Naive thymus-derived CD4-positive, alpha-beta T cell (primary cell): ENCODE data around the gene ZMYND19. TPM values are rescaled to one million over a fixed set of nuclear protein-coding genes. Genes with fewer than 3 reads are reported as not detected.
A peak's percentile ranks its signal among the peaks of the same experiment; 100 is the strongest.

Experiments used
- ATAC-seq: fragments of 150-1000 bp; cut with Tn5 transposase; 2 replicates; pipeline ENCODE4 v1.10.0; 2021; ENCODE audit warnings: mild to moderate bottlenecking, moderate library complexity
- CTCF ChIA-PET: fragments of 350-600 bp; sonication (Branson Sonifier 250); formaldehyde crosslinking; loops from one replicate; lab custom pipeline; 2021; ENCODE audit warnings: antibody characterized with exemption; lab: Charles Lee
- POLR2A ChIA-PET: fragments of 350-600 bp; sonication (Branson Sonifier 250); formaldehyde crosslinking; loops from one replicate; lab custom pipeline; 2021; ENCODE audit warnings: antibody characterized with exemption, inconsistent platforms; lab: Charles Lee
- DNase-seq, 9 donors: peaks; one replicate each; pipeline versions ENCODE4 v3.0.0 to v3.0.0-alpha.2; 2020 to 2022; ENCODE audit warnings: mixed read lengths in 1 of 9
- H3K27ac ChIP-seq: one replicate; pipeline ENCODE4 v1.7.0; 2013; ENCODE audit warnings: mild to moderate bottlenecking, low read depth, low read length, moderate library complexity
- H3K27me3 ChIP-seq, 2 donors: one replicate each; pipeline ENCODE4 v1.7.0; 2013; ENCODE audit warnings: low read length in 2 of 2, mild to moderate bottlenecking in 2 of 2, moderate library complexity in 2 of 2; ENCODE audit not compliant: control insufficient read depth in 2 of 2, insufficient read depth in 2 of 2
- H3K36me3 ChIP-seq, 3 experiments: 1 replicate in 2 of 3; 2 replicates in 1 of 3; pipeline ENCODE4 v1.7.0; 2013; ENCODE audit warnings: low read length in 3 of 3, mild to moderate bottlenecking in 3 of 3, moderate library complexity in 1 of 3; ENCODE audit not compliant: insufficient read depth in 3 of 3, control insufficient read depth in 2 of 3
- H3K4me1 ChIP-seq, 2 donors: one replicate each; pipeline ENCODE4 v1.7.0; 2013; ENCODE audit warnings: low read length in 2 of 2, mild to moderate bottlenecking in 2 of 2, moderate library complexity in 1 of 2; ENCODE audit not compliant: control insufficient read depth in 2 of 2, insufficient read depth in 2 of 2
- H3K4me3 ChIP-seq: 2 replicates; pipeline ENCODE4 v1.7.0; 2013; ENCODE audit warnings: mild to moderate bottlenecking, low read length
- H3K9me3 ChIP-seq, 3 experiments: 1 replicate in 2 of 3; 2 replicates in 1 of 3; pipeline ENCODE4 v1.7.0; 2013; ENCODE audit warnings: low read length in 3 of 3; ENCODE audit not compliant: control insufficient read depth in 2 of 3
- H3K27ac Mint-ChIP-seq, 9 donors: one replicate each; pipeline ENCODE4 v1.8.0; 2020 to 2022; ENCODE audit warnings: mixed read lengths in 9 of 9, mild to moderate bottlenecking in 8 of 9, moderate library complexity in 5 of 9, inconsistent platforms in 2 of 9
- H3K27me3 Mint-ChIP-seq, 5 donors: one replicate each; pipeline ENCODE4 v1.8.0; 2021 to 2022; ENCODE audit warnings: mixed read lengths in 5 of 5, mild to moderate bottlenecking in 1 of 5
- H3K36me3 Mint-ChIP-seq, 5 donors: one replicate each; pipeline ENCODE4 v1.8.0; 2020 to 2022; ENCODE audit warnings: mixed read lengths in 5 of 5, mild to moderate bottlenecking in 3 of 5, inconsistent platforms in 1 of 5
- H3K4me1 Mint-ChIP-seq, 7 donors: one replicate each; pipeline ENCODE4 v1.8.0; 2020 to 2022; ENCODE audit warnings: mixed read lengths in 7 of 7, mild to moderate bottlenecking in 3 of 7, inconsistent platforms in 1 of 7
- H3K4me3 Mint-ChIP-seq, 10 donors: one replicate each; pipeline ENCODE4 v1.8.0; 2020 to 2022; ENCODE audit warnings: mild to moderate bottlenecking in 10 of 10, mixed read lengths in 10 of 10, moderate library complexity in 6 of 10, inconsistent platforms in 2 of 10
- H3K9me3 Mint-ChIP-seq, 11 donors: one replicate each; pipeline ENCODE4 v1.8.0; 2020 to 2022; ENCODE audit warnings: mixed read lengths in 11 of 11, mild to moderate bottlenecking in 4 of 11, inconsistent platforms in 1 of 11, moderate library complexity in 1 of 11
- intact Hi-C, 2 donors: fragments of 100-400 bp; cut with micrococcal nuclease; formaldehyde crosslinking; loops; one replicate each; pipeline ENCODE4 v1.15.1; 2023
- polyA plus RNA-seq, 2 donors: library from polyadenylated mRNA; unstranded; fragments of 300-500 nt; fragmentation: Illumina TruSeq; gene quantifications; one replicate each; pipeline ENCODE4 v1.2.3, GENCODE V29; 2021
- total RNA-seq, 6 experiments: library from RNA in 5 of 6; stranded (reverse) in 5 of 6; gene quantifications; 1 replicate in 5 of 6; 2 replicates in 1 of 6; pipeline ENCODE4 v1.2.3 and lab custom pipeline; 2021 to 2026

The ZMYND19 gene
- total and polyA plus RNA-seq, 7 experiments from 2014 or later: 4.5 to 32.4 (median 19.0) TPM

GRCh38 chr9:137621131-137621757 lies 30.9 kb upstream of the ZMYND19 start:
- Histone ChIP-seq H3K4me1 (peaks cover 29 to 30% of the 10 kb centered on the region in 2 donors), H3K9me3 (no peaks in the 10 kb centered on the region), H3K36me3 (peaks cover 0 to 12% (median 0%) of the 10 kb centered on the region in 3 experiments), H3K27me3 (no peaks in the 10 kb centered on the region), H3K4me3 (no peak overlapping the region), H3K27ac (peak overlapping the region; percentile 83)
- peaks cover 0 to 11% (median 0%) of the 10 kb centered on the region in 5 donors for H3K36me3 Mint-ChIP-seq
- H3K9me3 Mint-ChIP-seq: no peaks in the 10 kb centered on the region
- H3K27me3 Mint-ChIP-seq: no peaks in the 10 kb centered on the region
- DNase-seq: peak in 1 of 9 donors; percentile 31
- H3K4me3 Mint-ChIP-seq: peak overlapping the region; percentile 42 to 97 (median 87)
- ChIA-PET POLR2A (interaction anchor here (0.9 to 1.1 kb wide), 2 partner anchors 19 to 26 kb away, joined by 3 read pairs; no protein-coding TSS in a partner anchor), CTCF (interaction anchor here (1.2 to 1.4 kb wide), 3 partner anchors 26 to 52 kb away, joined by 4 to 5 read pairs (median 5); no protein-coding TSS in a partner anchor)
- intact Hi-C loops: no loop called here
- ATAC-seq: no peak
- peak overlapping the region in 6 of 9 donors; percentile 10 to 87 (median 57) for H3K27ac Mint-ChIP-seq
- H3K4me1 Mint-ChIP-seq: peaks cover 29 to 64% (median 54%) of the 10 kb centered on the region in 7 donors

GRCh38 chr9:137620581-137620980 lies 30.3 kb upstream of the ZMYND19 start:
- CTCF ChIA-PET: interaction anchor here (1.2 to 1.4 kb wide), 3 partner anchors 27 to 52 kb away, joined by 4 to 5 read pairs (median 5); no protein-coding TSS in a partner anchor
- Mint-ChIP-seq H3K27me3 (no peaks in the 10 kb centered on the region), H3K36me3 (peaks cover 0 to 11% (median 0%) of the 10 kb centered on the region in 5 donors), H3K4me1 (peaks cover 28 to 61% (median 54%) of the 10 kb centered on the region in 7 donors), H3K27ac (peak overlapping the region in 5 of 9 donors; percentile 32 to 90 (median 69)), H3K9me3 (no peaks in the 10 kb centered on the region), H3K4me3 (peak overlapping the region; percentile 27 to 97 (median 87))
- POLR2A ChIA-PET: interaction anchor here (0.6 to 1.1 kb wide), 3 partner anchors 8 to 25 kb away, joined by 3 read pairs; no protein-coding TSS in a partner anchor
- no peak for DNase-seq
- intact Hi-C loops: no loop called here
- Histone ChIP-seq H3K36me3 (peaks cover 0 to 15% (median 0%) of the 10 kb centered on the region in 3 experiments), H3K4me3 (peak overlapping the region; percentile 1), H3K9me3 (no peaks in the 10 kb centered on the region), H3K27me3 (no peaks in the 10 kb centered on the region), H3K4me1 (peaks cover 29% of the 10 kb centered on the region in 2 donors), H3K27ac (peak overlapping the region; percentile 83)
- ATAC-seq: no peak

GRCh38 chr9:137620048-137620405 lies 29.7 kb upstream of the ZMYND19 start:
- DNase-seq (no peak), ATAC-seq (no peak)
- peak overlapping the region; percentile 86 to 98 (median 90) for H3K4me3 Mint-ChIP-seq
- peak overlapping the region; percentile 75 for H3K4me3 ChIP-seq
- ChIA-PET CTCF (interaction anchor here (1.3 to 1.4 kb wide), 2 partner anchors 27 to 47 kb away, joined by 5 read pairs; no protein-coding TSS in a partner anchor), POLR2A (interaction anchor here (0.6 to 1.9 kb wide), 4 partner anchors 9 to 31 kb away, joined by 3 to 8 read pairs (median 4); partner anchors contain the start of genes ARRDC1 and ZMYND19)
- H3K9me3 ChIP-seq: no peaks in the 10 kb centered on the region
- H3K27me3 Mint-ChIP-seq: no peaks in the 10 kb centered on the region
- H3K4me1 ChIP-seq: peaks cover 24 to 29% of the 10 kb centered on the region in 2 donors
- H3K36me3 Mint-ChIP-seq: peaks cover 0 to 7% (median 0%) of the 10 kb centered on the region in 5 donors
- peaks cover 24 to 55% (median 48%) of the 10 kb centered on the region in 7 donors for H3K4me1 Mint-ChIP-seq
- peak overlapping the region; percentile 43 to 94 (median 82) for H3K27ac Mint-ChIP-seq
- peak overlapping the region; percentile 83 for H3K27ac ChIP-seq
- intact Hi-C loops: no loop called here
- H3K9me3 Mint-ChIP-seq: no peaks in the 10 kb centered on the region
- no peaks in the 10 kb centered on the region for H3K27me3 ChIP-seq
- peaks cover 0 to 21% (median 0%) of the 10 kb centered on the region in 3 experiments for H3K36me3 ChIP-seq

- ATAC-seq (peak; percentile 4), DNase-seq (peak in 5 of 9 donors; percentile 25 to 53 (median 32))
- intact Hi-C loops: loop anchor here in 1 of 2 donors (1.0 kb wide), 1 partner anchor 68 kb away; the partner anchor contains the start of gene MRPL41
- CTCF ChIA-PET: interaction anchor here (1.3 kb wide), 1 partner anchor 47 kb away, joined by 5 read pairs; no protein-coding TSS in a partner anchor
- Histone ChIP-seq H3K27me3 (no peaks in the 10 kb centered on the region), H3K4me3 (peak overlapping the region; percentile 75), H3K36me3 (peaks cover 0 to 26% (median 0%) of the 10 kb centered on the region in 3 experiments), H3K4me1 (peaks cover 21 to 29% of the 10 kb centered on the region in 2 donors), H3K27ac (peak overlapping the region; percentile 83), H3K9me3 (no peaks in the 10 kb centered on the region)
- no peaks in the 10 kb centered on the region for H3K27me3 Mint-ChIP-seq
- peak overlapping the region; percentile 86 to 98 (median 90) for H3K4me3 Mint-ChIP-seq
- no peaks in the 10 kb centered on the region for H3K9me3 Mint-ChIP-seq
- peaks cover 0 to 9% (median 3%) of the 10 kb centered on the region in 5 donors for H3K36me3 Mint-ChIP-seq
- POLR2A ChIA-PET: interaction anchor here (0.6 to 1.9 kb wide), 10 partner anchors 9 to 67 kb away, joined by 3 to 23 read pairs (median 5); partner anchors contain the start of genes ARRDC1 and ZMYND19
- H3K27ac Mint-ChIP-seq: peak overlapping the region; percentile 43 to 94 (median 82)
- H3K4me1 Mint-ChIP-seq: peaks cover 26 to 53% (median 47%) of the 10 kb centered on the region in 7 donors
These were observed 29.1 kb upstream of the ZMYND19 start for GRCh38 chr9:137619240-137620047.

GRCh38 chr9:137618105-137619067 lies 28.1 kb upstream of the ZMYND19 start, which contains the start of gene EHMT1:
Gene EHMT1 (plus strand): TSS chr9:137619005. CDS start chr9:137619029, 24 bp downstream.
- no peaks in the 10 kb centered on the region for H3K27me3 Mint-ChIP-seq
- no peaks in the 10 kb centered on the region for H3K27me3 ChIP-seq
- CTCF ChIA-PET: interaction anchor here (0.6 to 0.7 kb wide), 2 partner anchors 55 to 496 kb away, joined by 3 read pairs; no protein-coding TSS in a partner anchor

More at GRCh38 chr9:137618105-137619067, 28.1 kb upstream of the ZMYND19 start, which contains the start of gene EHMT1:
- Mint-ChIP-seq H3K36me3 (peaks cover 0 to 7% (median 3%) of the 10 kb centered on the region in 5 donors), H3K4me3 (peak within 1 kb of the TSS; percentile 86 to 98 (median 90)), H3K27ac (peak within 1 kb of the TSS; percentile 70 to 96 (median 92)), H3K4me1 (peaks cover 26 to 48% (median 43%) of the 10 kb centered on the region in 7 donors), H3K9me3 (no peaks in the 10 kb centered on the region)
- Histone ChIP-seq H3K27ac (peak within 1 kb of the TSS; percentile 89), H3K4me3 (peak within 1 kb of the TSS; percentile 80), H3K36me3 (peaks cover 0 to 37% (median 4%) of the 10 kb centered on the region in 3 experiments), H3K9me3 (no peaks in the 10 kb centered on the region), H3K4me1 (peaks cover 21 to 29% of the 10 kb centered on the region in 2 donors)
- peak; percentile 95 for ATAC-seq
- peak; percentile 79 to 99 (median 94) for DNase-seq
- POLR2A ChIA-PET: interaction anchor here (0.7 to 1.9 kb wide), 9 partner anchors 10 to 66 kb away, joined by 3 to 23 read pairs (median 6); partner anchors contain the start of genes ARRDC1 and ZMYND19
- intact Hi-C loops: loop anchor here (1.0 kb wide), 5 partner anchors 13 to 67 kb away; partner anchors contain the start of genes ARRDC1 (in 2 of the 2), MRPL41 (in 2 of the 2), ZMYND19 (in 2 of the 2) and DPH7 (in 1 of the 2)
